Measurements from ENCODE around the gene MSH4. TPM values are rescaled to one million over a fixed set of nuclear protein-coding genes. Genes with fewer than 3 reads are reported as not detected.

MSH4 gene
- total RNA-seq, 2 experiments from 2014 or later = 0.25 to 0.31 TPM

DNA sequence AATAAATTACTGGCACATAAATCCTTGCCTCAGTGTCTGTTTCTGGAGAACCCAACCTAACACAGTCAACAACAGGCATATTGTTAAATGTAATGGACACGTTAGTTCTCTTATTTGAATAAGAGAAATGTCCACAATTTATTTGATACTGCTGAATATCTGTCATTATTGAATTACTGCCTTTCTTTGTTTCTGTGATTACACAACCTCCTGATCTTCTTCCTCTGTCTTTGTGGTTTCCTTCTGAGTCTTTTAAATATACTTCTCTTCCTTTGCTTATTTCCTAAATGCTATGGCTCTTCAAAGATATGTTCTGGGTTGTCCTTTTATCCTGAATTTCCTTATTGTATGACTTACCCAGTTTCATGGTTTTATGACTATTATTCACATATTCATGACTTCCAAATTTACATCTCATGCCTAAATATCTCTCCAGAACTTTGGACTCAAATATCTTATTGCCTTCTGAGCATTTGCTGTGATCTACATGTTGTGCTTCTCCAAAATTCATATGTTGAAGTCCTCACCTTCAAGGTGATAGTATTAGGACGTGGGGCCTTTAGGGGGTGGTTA is 39.9 kb downstream of the MSH4 start:
- DNase-seq (no peak), ATAC-seq (ENCODE audit: poor library complexity) (no peak)
- CTCF ChIA-PET = no interaction called here
- Mint-ChIP-seq H3K27me3 (no peaks in the 10 kb centered on the region), H3K9me3 (peaks cover 17% of the 10 kb centered on the region), H3K36me3 (ENCODE audit: low read depth) (no peaks in the 10 kb centered on the region), H3K4me3 (no peak overlapping the region), H3K4me1 (ENCODE audit: low read depth) (no peaks in the 10 kb centered on the region), H3K27ac (no peak overlapping the region)
- intact Hi-C loops (cut with DNase I, micrococcal nuclease) = no loop called here
- Histone ChIP-seq H3K27me3 (ENCODE audit: control insufficient read depth in 1 of 2, insufficient read depth in 2 of 2, low read length in 2 of 2) (no peaks in the 10 kb centered on the region), H3K4me3 (ENCODE audit: low read length) (no peak overlapping the region), H3K36me3 (ENCODE audit: insufficient read depth, low read length) (no peaks in the 10 kb centered on the region), H3K27ac (ENCODE audit: low read depth in 1 of 2, low read length in 2 of 2) (no peak overlapping the region), H3K9me3 (ENCODE audit: control insufficient read depth in 1 of 2, insufficient read depth in 1 of 2, low read length in 2 of 2) (peaks cover 0 to 3% of the 10 kb centered on the region in 2 experiments), H3K4me1 (ENCODE audit: insufficient read depth, low read length) (no peaks in the 10 kb centered on the region)
- POLR2A ChIA-PET = no interaction called here
- TF ChIP-seq, protein P1, sequence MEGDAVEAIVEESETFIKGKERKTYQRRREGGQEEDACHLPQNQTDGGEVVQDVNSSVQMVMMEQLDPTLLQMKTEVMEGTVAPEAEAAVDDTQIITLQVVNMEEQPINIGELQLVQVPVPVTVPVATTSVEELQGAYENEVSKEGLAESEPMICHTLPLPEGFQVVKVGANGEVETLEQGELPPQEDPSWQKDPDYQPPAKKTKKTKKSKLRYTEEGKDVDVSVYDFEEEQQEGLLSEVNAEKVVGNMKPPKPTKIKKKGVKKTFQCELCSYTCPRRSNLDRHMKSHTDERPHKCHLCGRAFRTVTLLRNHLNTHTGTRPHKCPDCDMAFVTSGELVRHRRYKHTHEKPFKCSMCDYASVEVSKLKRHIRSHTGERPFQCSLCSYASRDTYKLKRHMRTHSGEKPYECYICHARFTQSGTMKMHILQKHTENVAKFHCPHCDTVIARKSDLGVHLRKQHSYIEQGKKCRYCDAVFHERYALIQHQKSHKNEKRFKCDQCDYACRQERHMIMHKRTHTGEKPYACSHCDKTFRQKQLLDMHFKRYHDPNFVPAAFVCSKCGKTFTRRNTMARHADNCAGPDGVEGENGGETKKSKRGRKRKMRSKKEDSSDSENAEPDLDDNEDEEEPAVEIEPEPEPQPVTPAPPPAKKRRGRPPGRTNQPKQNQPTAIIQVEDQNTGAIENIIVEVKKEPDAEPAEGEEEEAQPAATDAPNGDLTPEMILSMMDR (IDR thresholded peaks at IDR 0.05) = no peak

DNA sequence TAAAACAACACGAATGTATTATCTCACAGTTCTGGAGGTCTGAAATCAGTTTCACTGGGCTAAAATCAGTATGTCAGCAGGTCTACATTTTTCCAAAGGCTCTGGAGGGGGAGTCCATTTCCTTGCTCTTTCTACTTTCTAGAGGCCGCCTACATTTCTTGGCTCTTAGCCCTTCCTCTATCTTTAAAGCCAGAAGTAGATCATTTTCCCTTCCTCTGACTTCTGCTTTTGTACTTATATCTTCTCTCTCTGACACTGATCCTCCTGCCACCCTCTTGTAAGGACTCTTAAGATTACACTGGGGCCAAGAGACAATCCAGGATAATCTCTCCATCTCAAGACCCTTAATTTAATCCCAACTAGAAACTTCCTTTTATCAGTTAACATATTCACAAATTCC is 41.4 kb downstream of the MSH4 start:
- no peak overlapping the region for H3K4me3 ChIP-seq (ENCODE audit: low read length)
- H3K4me1 Mint-ChIP-seq (ENCODE audit: low read depth) = no peaks in the 10 kb centered on the region
- TF ChIP-seq, protein P1 (IDR thresholded peaks at IDR 0.05) = no peak
- no peaks in the 10 kb centered on the region for H3K27me3 ChIP-seq (ENCODE audit: control insufficient read depth in 1 of 2, insufficient read depth in 2 of 2, low read length in 2 of 2)
- DNase-seq (no peak), ATAC-seq (ENCODE audit: poor library complexity) (no peak)
- no peak overlapping the region for H3K4me3 Mint-ChIP-seq
- POLR2A ChIA-PET = no interaction called here
- H3K9me3 Mint-ChIP-seq = peaks cover 12% of the 10 kb centered on the region
- no peaks in the 10 kb centered on the region for H3K36me3 Mint-ChIP-seq (ENCODE audit: low read depth)
- H3K27me3 Mint-ChIP-seq = no peaks in the 10 kb centered on the region
- intact Hi-C loops (cut with DNase I, micrococcal nuclease) = no loop called here
- CTCF ChIA-PET = no interaction called here
- no peaks in the 10 kb centered on the region for H3K4me1 ChIP-seq (ENCODE audit: insufficient read depth, low read length)
- H3K27ac ChIP-seq (ENCODE audit: low read depth in 1 of 2, low read length in 2 of 2) = no peak overlapping the region
- no peak overlapping the region for H3K27ac Mint-ChIP-seq
- peaks cover 0 to 3% of the 10 kb centered on the region in 2 experiments for H3K9me3 ChIP-seq (ENCODE audit: control insufficient read depth in 1 of 2, insufficient read depth in 1 of 2, low read length in 2 of 2)
- H3K36me3 ChIP-seq (ENCODE audit: insufficient read depth, low read length) = no peaks in the 10 kb centered on the region

GRCh38 chr1:75841421-75841820 is 44.7 kb downstream of the MSH4 start:
- Histone ChIP-seq H3K36me3 (ENCODE audit: insufficient read depth, low read length) (no peaks in the 10 kb centered on the region), H3K4me3 (ENCODE audit: low read length) (no peak overlapping the region), H3K27ac (ENCODE audit: low read depth in 1 of 2, low read length in 2 of 2) (no peak overlapping the region), H3K27me3 (ENCODE audit: control insufficient read depth in 1 of 2, insufficient read depth in 2 of 2, low read length in 2 of 2) (no peaks in the 10 kb centered on the region), H3K9me3 (ENCODE audit: control insufficient read depth in 1 of 2, insufficient read depth in 1 of 2, low read length in 2 of 2) (peaks cover 0 to 3% of the 10 kb centered on the region in 2 experiments), H3K4me1 (ENCODE audit: insufficient read depth, low read length) (no peaks in the 10 kb centered on the region)
- intact Hi-C loops (cut with DNase I, micrococcal nuclease) = no loop called here
- DNase-seq = no peak
- ChIA-PET CTCF (no interaction called here), POLR2A (no interaction called here)
- Mint-ChIP-seq H3K27ac (no peak overlapping the region), H3K27me3 (no peaks in the 10 kb centered on the region), H3K36me3 (ENCODE audit: low read depth) (no peaks in the 10 kb centered on the region), H3K4me1 (ENCODE audit: low read depth) (no peaks in the 10 kb centered on the region), H3K9me3 (peaks cover 4% of the 10 kb centered on the region), H3K4me3 (no peak overlapping the region)
- TF ChIP-seq, protein P1 (IDR thresholded peaks at IDR 0.05) = no peak
- no peak for ATAC-seq (ENCODE audit: poor library complexity)

Measured in CD4-positive, alpha-beta T cell (primary cell).